ENCODE results near the gene LHFPL6. TPM values are rescaled to one million over a fixed set of nuclear protein-coding genes. Genes with fewer than 3 reads are reported as not detected.

The LHFPL6 gene
- total and polyA plus RNA-seq, 9 of the 15 experiments (the other 6 are each of a cell fraction or from before 2014, with no cell fraction given): 0.18 TPM; not detected in 8

DNA sequence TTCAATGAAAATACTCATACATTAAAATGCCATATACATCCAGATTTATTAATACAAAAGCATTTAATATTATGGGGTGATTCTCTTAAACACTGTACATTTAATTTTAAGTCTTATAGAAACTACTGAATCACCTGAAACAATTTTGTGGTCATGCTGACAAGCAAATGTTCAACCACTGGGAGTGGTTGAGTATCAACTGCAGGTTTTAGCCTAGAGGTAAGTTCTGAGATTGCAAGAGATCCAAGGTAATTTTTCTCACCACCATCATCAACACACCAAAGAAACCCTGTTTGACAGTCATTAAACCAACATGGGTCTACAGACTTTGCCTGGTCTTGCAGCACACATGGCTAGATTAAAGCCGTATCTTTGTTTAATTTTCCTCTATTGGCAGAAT, 196.3 kb downstream of the LHFPL6 start:
- H3K9me3 ChIP-seq (replicated peaks; ENCODE audit: control insufficient read depth, insufficient read depth, low read depth, low read length): no peaks in the 10 kb centered on the region
- in situ Hi-C loops (cut with MboI) (no loop called here), intact Hi-C loops (cut with micrococcal nuclease) (no loop called here)
- WGBS (ENCODE audit: insufficient coverage, low coverage, missing lambda C conversion rate): 0% methylated on average over 1 of the region's 1 CpG
- no peak overlapping the region for H3K27ac ChIP-seq (ENCODE audit: extremely low read depth, low read depth, low read length)
- H3K27me3 ChIP-seq (ENCODE audit: control insufficient read depth in 2 of 2, insufficient read depth in 2 of 2, low read length in 2 of 2): no peaks in the 10 kb centered on the region; a peak in 1 of 5 replicates
- no peak overlapping the region for H3K9ac ChIP-seq (ENCODE audit: insufficient read depth in 1 of 2, low read depth in 2 of 2, low read length in 2 of 2)
- H3K79me2 ChIP-seq (ENCODE audit: control insufficient read depth, insufficient read depth, low read length): no peaks in the 10 kb centered on the region
- no peaks in the 10 kb centered on the region for H3K4me1 ChIP-seq (replicated peaks in 1 of 2; ENCODE audit: control insufficient read depth in 2 of 2, insufficient read depth in 2 of 2, low read length in 2 of 2)
- H2AFZ ChIP-seq (ENCODE audit: low read depth, low read length): no peak overlapping the region
- peak in 2 of 4 experiments; percentile 6 to 9 for DNase-seq (ENCODE audit: extremely low read depth in 1 of 4, low spot score in 3 of 4)
- FAIRE-seq: no peak
- no peak overlapping the region for H3K4me2 ChIP-seq (ENCODE audit: insufficient read depth, low read length)
- no peak for ATAC-seq
- TF ChIP-seq, protein P1, sequence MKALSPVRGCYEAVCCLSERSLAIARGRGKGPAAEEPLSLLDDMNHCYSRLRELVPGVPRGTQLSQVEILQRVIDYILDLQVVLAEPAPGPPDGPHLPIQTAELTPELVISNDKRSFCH (CRISPR knock-in tag; IDR thresholded peaks at IDR 0.05): no peak
- TF ChIP-seq, protein P1 (tag; IDR thresholded peaks at IDR 0.05): no peak
- no peak for TF ChIP-seq EZH2 (IDR thresholded peaks at IDR 0.05; ENCODE audit: borderline replicate concordance, low read depth, low read length)
- TF ChIP-seq GATA2 (CRISPR knock-in tag; IDR thresholded peaks at IDR 0.05): no peak
- TF ChIP-seq NELFE (IDR thresholded peaks at IDR 0.05; ENCODE audit: insufficient read depth, insufficient read length): no peak
- no peak for TF ChIP-seq BDP1 (IDR thresholded peaks at IDR 0.05; ENCODE audit: insufficient read depth, insufficient read length)
- no peak for TF ChIP-seq SAFB (IDR thresholded peaks at IDR 0.05; ENCODE audit: borderline replicate concordance, low read depth, low read length)
- TF ChIP-seq ZFP36 (IDR thresholded peaks at IDR 0.05; ENCODE audit: low read depth, low read length, partially characterized antibody): no peak
- TF ChIP-seq NEUROD1 (IDR thresholded peaks at IDR 0.05; ENCODE audit: borderline replicate concordance, low read depth, low read length, partially characterized antibody): no peak
- TF ChIP-seq GTF2A2 (tag; IDR thresholded peaks at IDR 0.05): no peak
- TF ChIP-seq KLF16 (IDR thresholded peaks at IDR 0.05): no peak
- no peak for TF ChIP-seq TCF7L2 (IDR thresholded peaks at IDR 0.05; ENCODE audit: low read depth, low read length)
- TF ChIP-seq NFATC3 (IDR thresholded peaks at IDR 0.05): no peak
- TF ChIP-seq ZC3H4 (CRISPR knock-in tag; IDR thresholded peaks at IDR 0.05; ENCODE audit: borderline replicate concordance): no peak
- no peak for TF ChIP-seq ASH1L (IDR thresholded peaks at IDR 0.05; ENCODE audit: borderline replicate concordance, low read depth, partially characterized antibody)
- TF ChIP-seq, protein P2, sequence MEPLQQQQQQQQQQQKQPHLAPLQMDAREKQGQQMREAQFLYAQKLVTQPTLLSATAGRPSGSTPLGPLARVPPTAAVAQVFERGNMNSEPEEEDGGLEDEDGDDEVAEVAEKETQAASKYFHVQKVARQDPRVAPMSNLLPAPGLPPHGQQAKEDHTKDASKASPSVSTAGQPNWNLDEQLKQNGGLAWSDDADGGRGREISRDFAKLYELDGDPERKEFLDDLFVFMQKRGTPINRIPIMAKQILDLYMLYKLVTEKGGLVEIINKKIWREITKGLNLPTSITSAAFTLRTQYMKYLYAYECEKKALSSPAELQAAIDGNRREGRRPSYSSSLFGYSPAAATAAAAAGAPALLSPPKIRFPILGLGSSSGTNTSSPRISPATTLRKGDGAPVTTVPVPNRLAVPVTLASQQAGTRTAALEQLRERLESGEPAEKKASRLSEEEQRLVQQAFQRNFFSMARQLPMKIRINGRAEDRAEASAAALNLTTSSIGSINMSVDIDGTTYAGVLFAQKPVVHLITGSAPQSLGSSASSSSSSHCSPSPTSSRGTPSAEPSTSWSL (CRISPR knock-in tag; IDR thresholded peaks at IDR 0.05; ENCODE audit: borderline replicate concordance): no peak
- TF ChIP-seq RBM34 (IDR thresholded peaks at IDR 0.05; ENCODE audit: borderline replicate concordance, insufficient read depth, low read length): no peak
- TF ChIP-seq CBX1 (IDR thresholded peaks at IDR 0.05; ENCODE audit: low read depth): no peak
- TF ChIP-seq NUFIP1 (IDR thresholded peaks at IDR 0.05; ENCODE audit: partially characterized antibody): no peak
- H3K36me3 ChIP-seq (ENCODE audit: control insufficient read depth, insufficient read depth, low read length): no peaks in the 10 kb centered on the region
- H4K20me1 ChIP-seq (replicated peaks; ENCODE audit: control insufficient read depth, insufficient read depth, low read length): no peaks in the 10 kb centered on the region
- no peaks in the 10 kb centered on the region for H3K9me1 ChIP-seq (ENCODE audit: control insufficient read depth, insufficient read depth, low read length)
- ChIA-PET POLR2A (no interaction called here), CTCF (ENCODE audit: low intra/inter-chr PET ratio) (no interaction called here)
- no peak overlapping the region for H3K4me3 ChIP-seq
- BruUV-seq (replicated peaks): no TSS peak
